Esophagus squamous epithelium (tissue), 5 donors: ENCODE results near the gene SATB1. TPM values are rescaled to one million over a fixed set of nuclear protein-coding genes. Genes with fewer than 3 reads are reported as not detected.
A peak's percentile ranks its signal among the peaks of the same experiment; 100 is the strongest.

Experiments
- DNase-seq: peaks from one replicate; lab custom pipeline; 2025; lab: John Stamatoyannopoulos, UW
- H3K27ac ChIP-seq, 4 donors: fragments of 200-600 bp; sonication (generic); one replicate each; pipeline ENCODE4 v1.5.1; 2016 to 2019; ENCODE audit warnings: mild to moderate bottlenecking in 1 of 4
- H3K27me3 ChIP-seq, 4 donors: fragments of 200-600 bp; sonication (generic); 1 replicate in 3 of 4; 2 replicates in 1 of 4; pipeline versions ENCODE4 v1.5.1 to v1.6.0; 2017 to 2021; ENCODE audit warnings: antibody characterized with exemption in 1 of 4
- H3K36me3 ChIP-seq, 3 donors: fragments of 200-600 bp; sonication (generic); one replicate each; pipeline ENCODE4 v1.5.1; 2016 to 2019
- H3K4me1 ChIP-seq, 3 donors: fragments of 200-600 bp; sonication (generic); one replicate each; pipeline ENCODE4 v1.5.1; 2017 to 2019
- H3K4me3 ChIP-seq, 4 donors: fragments of 200-600 bp; sonication (generic); 1 replicate in 3 of 4; 2 replicates in 1 of 4; pipeline ENCODE4 v1.5.1; 2016 to 2019; ENCODE audit warnings: mild to moderate bottlenecking in 2 of 4, moderate library complexity in 1 of 4
- H3K9me3 ChIP-seq, 3 donors: fragments of 200-600 bp; sonication (generic); one replicate each; pipeline ENCODE4 v1.5.1; 2016 to 2019
- CTCF ChIP-seq, 6 experiments: fragments of 450-650 bp in 4 of 6; fragments of 200-600 bp in 2 of 6; sonication (generic) in 2 of 6; IDR thresholded peaks; one replicate each; pipeline ENCODE4 v1.5.1; 2016 to 2019; ENCODE audit warnings: antibody characterized with exemption in 6 of 6, mild to moderate bottlenecking in 4 of 6, moderate library complexity in 4 of 6
- POLR2A ChIP-seq, 4 donors: fragments of 450-650 bp; IDR thresholded peaks; one replicate each; pipeline ENCODE4 v1.6.1; 2017; ENCODE audit warnings: antibody characterized with exemption in 4 of 4, mild to moderate bottlenecking in 4 of 4, moderate library complexity in 3 of 4
- WGBS, 2 donors: methylation state at CpG; one replicate each; pipeline ENCODE4 v1.1.5; 2018; 5-methylcytosine and 5-hydroxymethylcytosine counted together
- intact Hi-C: fragments of 100-400 bp; cut with DNase I; formaldehyde crosslinking; loops from one replicate; pipeline ENCODE4 v1.15.0; 2022
- total RNA-seq, 4 donors: library from RNA; depleted of rRNA; stranded (reverse); fragments of >200 nt; gene quantifications; one replicate each; pipeline ENCODE4 v1.1.0, GENCODE V29; 2016
- donor health status: DM: yes; HTN: yes; CAD: no.

Gene SATB1
- total RNA-seq, 4 donors from 2014 or later: 16.9 to 24.4 (median 20.0) TPM

GRCh38 chr3:18443665-18444594 is 18.8 kb upstream of the SATB1 start:
- DNase-seq: no peak
- Histone ChIP-seq H3K27ac (peak overlapping the region; percentile 3 to 69 (median 44)), H3K27me3 (peaks cover 3 to 86% (median 13%) of the 10 kb centered on the region in 4 donors), H3K9me3 (peaks cover 0 to 5% (median under 1%) of the 10 kb centered on the region in 3 donors), H3K4me3 (peak overlapping the region; percentile 44 to 74 (median 58)), H3K4me1 (peaks cover 13 to 28% (median 17%) of the 10 kb centered on the region in 3 donors), H3K36me3 (no peaks in the 10 kb centered on the region)
- TF ChIP-seq POLR2A (IDR thresholded peaks at IDR 0.05) (no peak), CTCF (IDR thresholded peaks at IDR 0.05) (no peak)
- intact Hi-C loops: no loop called here
- 2% methylated on average over 26 to 28 of the region's 56 CpGs for WGBS, 2 donors

GRCh38 chr3:18442756-18443664 is 17.9 kb upstream of the SATB1 start:
- intact Hi-C loops: no loop called here
- Histone ChIP-seq H3K4me1 (peaks cover 13 to 28% (median 17%) of the 10 kb centered on the region in 3 donors), H3K27me3 (peaks cover 3 to 95% (median 13%) of the 10 kb centered on the region in 4 donors), H3K4me3 (peak overlapping the region in 3 of 4 donors; percentile 49 to 74 (median 67)), H3K9me3 (no peaks in the 10 kb centered on the region), H3K36me3 (no peaks in the 10 kb centered on the region), H3K27ac (no peak overlapping the region)
- TF ChIP-seq CTCF (IDR thresholded peaks at IDR 0.05) (no peak), POLR2A (IDR thresholded peaks at IDR 0.05) (no peak)
- no peak for DNase-seq
- WGBS, 2 donors: 49 to 78% methylated on average over 6 to 11 of the region's 11 CpGs

GRCh38 chr3:18441551-18441950 is 16.4 kb upstream of the SATB1 start:
- H3K36me3 ChIP-seq: no peaks in the 10 kb centered on the region
- peaks cover 13 to 28% (median 17%) of the 10 kb centered on the region in 3 donors for H3K4me1 ChIP-seq
- H3K9me3 ChIP-seq: no peaks in the 10 kb centered on the region
- H3K27ac ChIP-seq: no peak overlapping the region
- WGBS, 2 donors: 85 to 86% methylated on average over 1 of the region's 1 CpG
- no peak for DNase-seq
- peaks cover 3 to 93% (median 12%) of the 10 kb centered on the region in 4 donors for H3K27me3 ChIP-seq
- intact Hi-C loops: no loop called here
- no peak overlapping the region for H3K4me3 ChIP-seq
- TF ChIP-seq POLR2A (IDR thresholded peaks at IDR 0.05): no peak
- TF ChIP-seq CTCF (IDR thresholded peaks at IDR 0.05): no peak

GRCh38 chr3:18440066-18440722 is 15.1 kb upstream of the SATB1 start:
- H3K27me3 ChIP-seq: peaks cover 3 to 91% (median 9%) of the 10 kb centered on the region in 4 donors
- H3K36me3 ChIP-seq: no peaks in the 10 kb centered on the region
- H3K4me1 ChIP-seq: peaks cover 7 to 16% (median 9%) of the 10 kb centered on the region in 3 donors
- no peak for DNase-seq
- H3K27ac ChIP-seq: no peak overlapping the region
- TF ChIP-seq POLR2A (IDR thresholded peaks at IDR 0.05) (no peak), CTCF (IDR thresholded peaks at IDR 0.05) (no peak)
- 45% methylated on average over 7 of the region's 7 CpGs for WGBS, 2 donors
- intact Hi-C loops: no loop called here
- no peak overlapping the region for H3K4me3 ChIP-seq
- no peaks in the 10 kb centered on the region for H3K9me3 ChIP-seq
